Ureter (tissue), 1 donor: Measurements from ENCODE around the gene CHCHD2. TPM values are rescaled to one million over a fixed set of nuclear protein-coding genes. Genes with fewer than 3 reads are reported as not detected.
A peak's percentile ranks its signal among the peaks of the same experiment; 100 is the strongest.
"Not testable (repeated sequence)": the region's sequence is repeated elsewhere in the genome, so short reads cannot be mapped to it uniquely, and the experiment has no call there.

Experiments
- DNase-seq: peaks from one replicate; pipeline ENCODE4 v3.0.0-alpha.2; 2020; ENCODE audit warnings: low spot score
- total RNA-seq: library from RNA; stranded (reverse); gene quantifications from one replicate; pipeline ENCODE4 v1.2.4, GENCODE V29; 2023
- donor health status: DM: yes; HTN: yes; CAD: no.

CHCHD2 gene, protein sequence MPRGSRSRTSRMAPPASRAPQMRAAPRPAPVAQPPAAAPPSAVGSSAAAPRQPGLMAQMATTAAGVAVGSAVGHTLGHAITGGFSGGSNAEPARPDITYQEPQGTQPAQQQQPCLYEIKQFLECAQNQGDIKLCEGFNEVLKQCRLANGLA
- 283 TPM for total RNA-seq

DNA sequence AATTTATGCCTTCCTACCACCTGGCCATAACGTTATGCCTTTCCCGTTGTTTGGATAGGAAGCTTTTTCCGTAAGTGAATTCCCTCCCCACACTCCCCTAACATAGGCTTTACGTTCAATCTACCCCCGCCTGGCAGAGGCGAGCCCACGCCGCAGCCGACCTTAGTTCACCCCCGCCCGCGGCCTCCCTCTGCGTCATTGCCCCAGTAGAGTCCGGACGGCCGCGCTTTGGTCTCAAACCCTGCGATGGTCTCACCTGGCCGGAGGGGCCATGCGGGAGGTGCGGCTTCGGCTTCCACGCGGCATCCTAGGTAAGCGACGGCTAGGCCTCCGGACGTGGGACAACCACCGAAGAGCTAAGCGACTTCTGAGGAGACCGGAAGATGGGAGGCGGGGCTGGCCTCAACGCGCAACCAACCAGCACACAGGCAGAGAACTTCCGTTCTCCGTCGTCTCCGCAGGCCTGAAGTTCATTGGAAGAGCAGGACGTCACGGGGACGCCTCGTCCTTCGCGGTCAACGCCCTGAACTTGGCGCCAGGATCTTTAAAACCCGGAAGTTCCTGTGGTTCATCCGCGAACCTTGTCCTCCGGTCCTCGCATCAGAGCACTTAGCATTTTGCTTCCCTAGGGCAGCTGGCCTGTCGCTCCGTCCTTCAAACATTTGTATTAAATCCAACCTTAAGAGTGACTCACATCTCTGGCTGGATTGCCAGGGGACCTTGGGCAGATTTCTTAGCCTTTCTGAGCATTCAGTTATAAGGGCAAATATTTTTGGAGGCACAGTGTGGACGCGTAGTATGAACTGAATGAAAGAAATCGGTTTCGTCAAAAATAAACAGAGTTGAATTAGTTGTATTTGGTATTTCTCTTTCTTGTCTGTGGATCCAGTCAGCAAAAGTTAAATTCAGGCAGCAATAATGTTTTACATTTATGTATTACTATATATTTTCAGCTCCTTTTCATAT lies at the start of gene CHCHD2:
Gene CHCHD2 (minus strand): TSS at position 369 of the 966 bp plus-strand sequence. CDS start 63 bp downstream, at position 306.
- peak; percentile 98 for DNase-seq

DNA sequence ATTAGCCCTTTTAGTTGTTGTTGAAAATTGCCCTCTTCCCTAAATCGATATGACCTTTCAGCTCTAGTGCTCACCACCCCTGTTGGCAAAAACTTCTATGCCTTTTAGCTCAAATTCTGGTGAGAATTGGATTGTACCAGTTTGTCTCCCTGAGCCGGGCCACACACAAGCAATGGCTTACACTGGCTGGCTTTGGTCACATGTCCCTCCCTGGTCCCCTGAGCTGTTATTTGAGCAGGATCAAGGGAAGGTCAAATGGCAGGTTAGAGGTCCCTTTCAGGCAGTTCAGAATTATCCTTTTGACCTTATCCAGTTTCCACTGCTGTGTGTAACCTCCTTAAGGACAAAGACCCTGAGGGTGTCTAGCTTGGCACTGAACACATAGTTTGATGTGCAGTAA lies 24.8 kb upstream of the CHCHD2 start:
- DNase-seq, result not testable (repeated sequence)

DNA sequence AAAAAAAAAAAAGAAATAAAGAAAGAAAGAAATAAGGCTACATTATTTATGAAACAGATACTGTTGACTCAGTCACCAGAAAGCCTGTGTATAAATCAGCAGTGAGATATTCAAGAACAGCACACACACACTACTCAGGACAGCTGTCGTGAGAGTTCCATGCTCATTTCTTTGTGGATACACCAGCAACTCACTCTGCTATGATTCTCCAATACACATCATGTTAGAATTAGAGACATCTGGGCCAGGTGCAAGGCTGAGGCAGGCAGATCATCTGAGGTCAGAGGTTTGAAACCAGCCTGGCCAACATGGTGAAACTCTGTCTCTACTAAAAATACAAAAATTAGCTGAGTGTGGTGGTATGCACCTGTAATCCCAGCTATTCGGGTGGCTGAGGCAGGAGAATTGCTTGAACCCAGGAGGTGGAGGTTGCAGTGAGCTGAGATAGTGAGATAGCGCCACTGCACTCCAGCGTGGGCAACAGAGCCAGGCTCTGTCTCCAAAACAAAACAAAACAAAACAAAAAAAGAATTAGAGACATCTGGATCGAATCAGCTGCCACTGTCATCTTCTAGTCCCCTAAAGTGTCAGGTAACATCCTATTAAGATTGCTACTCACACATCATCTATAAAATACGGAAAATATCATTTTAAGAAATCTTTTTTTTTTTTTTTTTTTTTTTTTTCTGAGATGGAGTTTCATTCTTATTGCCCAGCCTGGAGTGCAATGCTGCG lies 21.1 kb upstream of the CHCHD2 start:
- no peak for DNase-seq

DNA sequence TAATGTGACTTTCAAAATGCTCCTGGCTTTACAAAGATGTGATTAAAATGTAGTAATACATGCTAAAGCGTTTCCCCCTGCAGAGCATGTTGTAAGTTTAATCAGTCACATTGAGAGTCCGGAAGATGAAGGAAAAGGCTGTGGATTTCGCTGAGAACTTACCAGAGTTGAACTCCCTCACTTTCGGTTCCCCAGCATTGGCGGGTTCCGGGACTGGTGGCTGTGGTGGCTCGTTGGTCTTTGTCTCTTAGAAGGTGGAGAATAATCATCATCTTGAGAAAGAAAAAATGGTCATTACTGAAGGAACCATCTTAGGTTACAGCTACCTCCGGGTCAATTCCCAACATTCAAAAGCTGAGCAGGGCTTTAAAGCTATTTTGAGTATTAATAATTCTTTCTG lies 19.6 kb upstream of the CHCHD2 start:
- DNase-seq, result no peak

DNA sequence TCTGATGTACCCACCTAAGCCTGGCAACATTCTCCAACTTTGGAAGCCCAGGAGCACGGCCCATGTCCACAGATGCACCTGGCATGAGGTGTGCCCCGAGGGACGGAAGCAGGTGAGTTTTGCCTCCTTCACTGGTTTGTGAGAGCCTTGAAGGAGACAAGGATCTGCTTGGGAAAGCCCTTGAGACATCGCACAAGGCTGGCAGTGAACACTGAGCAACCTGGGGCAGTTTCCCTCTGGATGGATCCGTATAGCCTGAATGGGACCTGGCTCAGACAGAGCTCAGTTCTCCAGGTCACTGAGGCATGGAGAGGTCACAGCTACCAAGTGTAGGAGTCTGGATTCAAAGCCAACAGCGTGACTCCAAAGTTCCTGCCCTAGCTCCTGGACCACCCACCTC lies 18.7 kb upstream of the CHCHD2 start:
- DNase-seq, result no peak

DNA sequence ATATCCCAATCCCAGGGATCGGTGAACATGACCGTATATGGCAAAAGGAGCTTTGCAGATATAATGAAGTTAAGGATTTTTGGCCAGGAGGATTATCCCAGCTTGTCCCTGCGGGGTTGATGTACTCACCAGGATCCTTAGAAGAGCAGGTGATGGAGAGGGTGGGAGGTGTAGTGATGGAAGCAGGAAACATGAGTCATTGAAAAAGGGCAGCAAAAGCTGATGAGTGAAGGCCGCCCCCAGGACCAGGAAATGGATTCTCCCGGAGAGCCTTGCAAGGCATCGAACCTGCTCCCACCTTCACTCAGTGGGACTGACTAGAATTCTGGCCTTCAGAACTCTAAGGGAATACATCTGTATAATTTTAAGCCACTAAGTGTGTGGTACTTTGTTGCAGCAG lies 15.2 kb upstream of the CHCHD2 start:
- no peak for DNase-seq

DNA sequence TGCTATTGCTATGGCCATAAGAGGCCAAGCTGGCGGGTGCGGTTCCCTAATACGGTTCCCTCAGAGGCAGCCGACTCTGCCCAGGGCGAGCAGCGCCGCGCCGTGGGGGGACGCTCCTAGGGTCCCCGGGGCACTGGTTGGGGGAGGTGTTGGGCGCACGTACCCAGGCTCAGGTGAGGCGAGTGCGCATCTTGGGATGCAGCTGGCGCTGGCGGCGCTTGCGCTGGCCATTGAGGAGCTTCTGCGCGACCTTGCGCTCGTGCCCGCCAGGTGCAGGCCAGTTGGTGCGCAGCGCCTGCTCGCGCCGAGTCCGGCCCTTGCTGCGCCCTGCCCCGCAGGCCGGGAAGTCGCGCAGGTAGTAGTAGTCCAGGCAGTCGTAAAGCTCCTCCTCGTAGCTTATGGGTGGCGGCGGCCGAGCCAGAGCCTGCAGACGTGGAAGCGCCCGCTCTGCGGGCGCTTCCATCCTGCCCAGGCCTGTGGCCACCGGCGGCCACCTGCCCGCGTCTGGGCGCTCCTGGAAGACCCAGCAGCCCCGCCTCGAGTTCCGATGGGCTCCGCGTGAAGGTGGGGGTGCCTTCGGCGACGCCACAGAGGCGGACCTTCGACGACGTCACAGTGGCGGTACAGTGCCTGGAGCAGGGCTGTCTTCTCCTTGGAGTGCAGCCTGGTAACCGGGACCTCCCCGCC lies 9.7 kb upstream of the CHCHD2 start, which contains the start of gene NUPR2:
Gene NUPR2 (minus strand): TSS at position 566 of the 687 bp plus-strand sequence. CDS start 103 bp downstream, at position 463.
- no peak for DNase-seq

DNA sequence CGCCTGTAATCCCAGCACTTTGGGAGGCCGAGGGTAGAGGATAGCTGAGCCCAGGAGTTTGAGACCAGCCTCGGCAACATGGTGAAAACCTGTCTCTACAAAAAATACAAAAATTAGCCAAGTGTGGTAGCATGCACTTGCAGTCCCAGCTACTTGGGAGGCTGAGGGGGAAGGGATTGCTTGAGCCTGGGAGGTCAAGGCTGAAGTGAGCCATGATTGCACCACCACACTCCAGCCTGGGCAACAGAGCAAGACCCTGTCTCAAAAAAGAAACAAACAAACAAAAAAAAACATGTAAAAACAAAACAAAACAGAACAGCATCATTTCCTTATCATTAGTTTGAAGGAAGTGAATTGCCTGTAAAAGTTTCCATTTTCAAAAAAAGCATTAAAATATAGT lies 6.0 kb upstream of the CHCHD2 start:
- DNase-seq, result not testable (repeated sequence)

DNA sequence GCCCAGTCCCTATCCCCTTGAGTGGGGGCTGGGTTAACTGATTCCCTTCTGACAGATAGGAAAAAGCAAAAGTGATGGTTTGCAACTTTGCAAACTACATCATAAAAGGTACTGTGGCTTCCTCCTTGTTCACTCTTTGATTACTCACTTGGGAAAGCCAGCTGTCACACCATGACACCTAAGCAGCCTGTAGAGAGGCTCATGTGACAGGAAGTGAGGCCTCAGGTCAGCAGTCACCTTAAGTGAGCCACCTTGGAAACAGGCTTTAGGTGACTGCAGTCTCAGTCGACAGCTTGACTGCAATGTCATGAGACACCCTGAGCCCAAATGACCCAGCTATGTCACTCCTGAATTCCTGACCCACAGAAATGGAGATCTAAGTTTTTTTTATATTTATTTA lies 4.3 kb upstream of the CHCHD2 start:
- DNase-seq, result no peak

DNA sequence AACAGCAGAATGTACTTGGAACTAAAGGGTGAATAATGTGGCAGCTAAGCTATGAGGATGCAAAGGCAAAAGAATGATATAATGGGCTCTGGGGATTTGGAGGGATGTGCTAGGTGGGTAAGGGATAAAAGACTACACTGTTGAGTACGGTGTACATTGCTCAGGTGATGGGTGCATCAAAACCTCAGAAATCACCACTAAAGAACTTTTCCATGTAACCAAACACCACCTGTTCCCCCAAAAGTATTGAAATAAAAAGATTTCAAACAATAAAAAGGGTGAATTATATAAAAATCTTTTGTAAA lies 1.6 kb upstream of the CHCHD2 start:
- no peak for DNase-seq

DNA sequence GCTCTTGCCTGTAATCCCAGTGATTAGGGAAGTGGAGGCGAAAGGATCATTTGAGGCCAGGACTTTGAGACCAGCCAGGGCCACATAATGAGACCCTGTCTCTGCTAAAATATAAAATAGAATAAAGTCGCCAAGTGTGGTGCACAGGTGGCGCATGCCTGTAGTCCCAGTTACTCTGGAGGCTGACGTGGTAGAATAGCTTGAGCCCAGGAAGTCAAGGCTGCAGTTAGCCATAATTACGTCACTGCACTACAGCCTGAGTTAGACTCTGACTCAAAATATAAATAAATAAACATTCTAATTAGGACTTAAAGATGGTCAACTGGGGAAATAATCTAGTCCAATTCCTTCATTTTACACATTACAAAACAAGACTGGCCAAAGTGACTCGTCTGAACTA lies 768 bp downstream of the CHCHD2 start:
- DNase-seq, result no peak

DNA sequence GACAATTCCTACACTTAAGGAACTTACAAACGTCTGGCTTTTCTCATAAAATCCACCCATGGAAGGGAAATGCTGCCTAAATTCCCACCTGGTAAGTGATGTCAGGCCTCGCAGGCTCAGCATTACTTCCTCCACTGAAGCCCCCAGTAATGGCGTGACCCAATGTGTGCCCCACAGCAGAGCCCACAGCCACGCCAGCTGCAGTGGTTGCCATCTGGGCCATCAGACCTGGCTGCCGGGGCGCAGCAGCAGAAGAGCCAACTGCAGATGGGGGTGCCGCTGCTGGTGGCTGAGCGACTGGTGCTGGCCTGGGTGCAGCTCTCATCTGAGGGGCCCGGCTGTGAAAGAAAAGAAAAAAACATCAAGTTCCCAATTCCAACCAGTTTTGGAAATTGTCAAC lies 2.1 kb downstream of the CHCHD2 start:
- DNase-seq, result not testable (repeated sequence)

DNA sequence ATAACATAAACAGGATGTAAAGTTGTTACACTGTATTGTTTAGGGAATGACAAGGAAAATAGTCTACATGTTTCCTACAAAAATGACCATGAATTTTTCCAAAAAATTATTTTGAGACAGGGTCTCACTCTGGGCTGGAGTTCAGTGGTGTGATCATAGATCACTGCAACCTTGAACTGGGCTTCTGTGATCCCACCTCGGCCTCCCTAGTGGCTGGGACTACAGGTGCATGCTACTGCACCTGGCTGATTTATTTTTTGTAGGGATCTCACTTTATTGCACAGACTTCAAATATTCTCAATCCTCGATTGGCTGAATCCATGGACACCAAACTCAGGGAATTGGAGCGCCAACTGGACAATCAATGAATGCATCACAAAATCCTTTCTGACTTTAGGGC lies 6.6 kb downstream of the CHCHD2 start:
- DNase-seq, result no peak

DNA sequence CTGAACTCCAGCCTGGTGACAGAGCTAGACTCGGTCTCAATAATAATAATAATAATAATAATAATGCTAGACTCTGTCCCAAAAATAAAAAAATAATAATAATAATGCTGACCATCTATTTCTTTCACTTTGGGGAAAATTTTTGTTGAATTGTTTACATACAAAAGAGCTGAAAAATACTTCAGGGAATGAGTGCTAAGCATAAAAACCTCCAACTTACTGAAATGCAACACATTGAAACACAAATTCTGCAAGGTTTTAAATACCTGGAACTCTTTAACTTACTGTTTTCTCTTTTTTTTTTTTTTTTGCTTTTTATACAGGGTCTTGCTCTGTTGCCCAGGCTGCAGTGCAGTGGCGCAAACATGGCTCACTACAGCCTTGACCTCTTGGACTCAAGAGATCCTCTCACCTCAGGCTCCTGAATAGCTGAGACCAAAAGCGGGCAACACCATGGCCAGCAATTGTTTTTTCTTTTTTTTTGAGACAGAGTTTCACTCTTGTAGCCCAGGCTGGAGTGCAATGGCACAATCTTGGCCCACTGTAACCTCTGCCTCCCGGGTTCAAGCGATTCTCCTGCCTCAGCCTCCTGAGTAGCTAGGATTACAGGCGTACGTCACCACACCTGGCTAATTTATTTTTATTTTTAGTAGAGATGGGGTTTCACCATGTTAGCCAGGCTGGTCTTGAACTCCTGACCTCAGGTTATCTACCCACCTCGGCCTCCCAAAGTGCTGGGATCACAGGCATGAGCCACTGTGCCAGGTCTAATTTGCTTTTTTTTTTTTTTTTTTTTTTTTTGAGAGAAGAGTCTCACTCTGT lies 7.9 kb downstream of the CHCHD2 start:
- DNase-seq, result not testable (repeated sequence)

DNA sequence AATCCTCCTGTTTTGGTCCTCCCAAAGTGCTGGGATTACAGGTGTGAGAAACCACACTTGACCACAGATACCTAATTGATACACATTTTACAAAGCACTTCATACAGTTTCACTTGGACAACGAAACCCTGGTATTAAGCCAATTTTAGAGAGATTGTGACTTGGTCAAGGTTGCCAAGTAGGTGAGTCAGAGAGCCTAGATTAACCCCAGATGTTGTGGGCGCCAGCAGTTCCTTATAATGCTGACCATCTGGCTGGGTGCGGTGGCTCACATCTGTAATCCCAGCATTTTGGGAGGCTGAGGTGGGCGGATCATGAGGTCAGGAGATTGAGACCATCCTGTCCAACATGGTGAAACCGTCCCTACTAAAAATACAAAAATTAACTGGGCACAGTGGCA lies 8.6 kb downstream of the CHCHD2 start:
- no peak for DNase-seq

DNA sequence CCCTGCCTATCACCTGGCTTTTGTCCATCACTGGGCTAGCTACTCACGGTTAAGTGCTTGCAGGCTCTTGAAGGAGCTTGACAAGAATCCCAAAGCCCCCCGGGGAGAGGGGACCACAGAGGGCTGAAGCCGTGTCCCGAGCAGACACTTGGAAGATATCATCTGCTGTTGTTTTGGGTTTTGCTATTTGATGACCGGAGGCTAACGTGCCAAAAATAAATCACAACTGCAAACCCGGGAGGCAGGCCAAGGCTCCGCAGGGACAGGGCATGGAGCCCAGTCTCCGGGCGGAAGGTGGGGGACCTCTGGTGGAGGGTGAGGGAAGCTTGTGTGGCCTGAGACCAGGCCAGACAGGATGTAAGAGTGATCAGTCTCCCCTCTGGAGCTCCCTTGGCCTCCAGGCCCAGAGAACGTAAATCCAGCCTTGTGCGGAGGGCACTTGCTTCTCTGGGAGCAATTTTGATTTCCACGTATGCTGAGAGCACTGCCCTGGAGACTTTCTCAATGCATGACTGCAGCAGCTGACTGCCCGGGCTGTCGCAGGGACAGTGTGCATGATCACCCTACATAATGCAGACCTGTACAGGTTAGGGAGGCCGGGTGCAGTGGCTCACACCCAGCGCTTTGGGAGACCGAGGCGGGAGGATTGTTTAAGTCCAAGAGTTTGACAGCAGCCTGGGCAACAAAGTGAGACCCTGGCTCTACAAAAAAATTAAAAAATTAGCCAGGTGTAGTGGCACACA lies 13.3 kb downstream of the CHCHD2 start, which contains the start of gene PHKG1:
Gene PHKG1 (minus strand): TSS at position 164 of the 743 bp plus-strand sequence. CDS start 4,011 bp downstream, outside the sequence.
- DNase-seq, result peak; percentile 89

DNA sequence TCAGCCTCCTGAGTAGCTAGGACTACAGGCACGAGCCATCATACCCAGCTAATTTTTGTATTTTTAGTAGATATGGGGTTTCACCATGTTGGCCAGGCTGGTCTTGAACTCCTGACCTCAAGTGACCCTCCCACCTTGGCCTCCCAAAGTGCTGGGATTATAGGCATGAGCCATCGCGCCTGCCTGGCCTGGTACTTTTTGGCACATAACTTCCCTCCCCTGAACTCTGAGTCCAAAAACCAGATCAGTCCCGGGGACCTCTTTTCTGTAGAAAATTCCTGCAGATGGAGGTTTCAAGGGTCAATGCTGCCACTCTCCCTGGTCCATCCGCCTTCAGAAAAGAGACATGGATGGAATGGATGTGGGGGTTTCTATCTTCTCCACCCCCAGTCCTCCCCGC lies 13.9 kb downstream of the CHCHD2 start:
- DNase-seq, result not testable (repeated sequence)

DNA sequence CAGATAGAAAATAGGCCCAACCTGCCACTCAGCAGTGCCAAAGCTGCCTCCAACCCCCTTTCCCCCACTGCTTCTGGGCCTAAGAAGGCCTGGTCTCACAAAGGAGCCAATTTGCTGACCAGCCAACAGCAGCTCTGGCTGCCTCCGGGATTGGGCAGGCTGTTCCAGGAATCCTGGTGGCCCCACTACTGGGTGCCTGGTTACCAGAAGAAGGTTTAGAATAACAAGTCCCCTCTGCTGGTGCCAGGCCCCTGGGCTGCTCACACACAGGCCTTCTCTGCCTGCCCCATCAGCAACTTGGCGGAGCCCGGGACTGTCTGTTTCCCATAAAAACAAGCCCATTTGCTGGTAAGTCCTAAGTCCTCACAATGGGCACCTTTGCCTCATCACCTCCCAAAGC lies 14.7 kb downstream of the CHCHD2 start:
- no peak for DNase-seq

DNA sequence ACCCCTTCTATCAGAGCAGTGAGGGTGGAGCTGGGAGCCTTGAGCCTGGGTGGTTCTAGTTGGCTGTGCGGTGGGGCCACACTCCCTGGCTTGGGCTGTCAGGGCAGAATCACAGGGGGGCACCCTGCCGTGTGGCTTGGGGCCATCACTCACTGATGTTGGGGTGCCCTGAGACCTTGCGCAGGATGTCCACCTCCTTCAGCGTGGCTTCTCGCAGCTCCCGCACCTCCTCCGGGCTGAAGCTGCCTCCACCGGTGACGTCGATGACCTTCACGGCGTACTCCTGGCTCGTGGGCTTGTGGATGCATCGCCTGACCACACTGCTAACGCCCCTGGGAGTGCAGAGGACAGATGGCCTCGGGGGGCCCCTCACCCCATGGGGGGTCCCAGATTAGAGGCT lies 18.8 kb downstream of the CHCHD2 start:
- no peak for DNase-seq

DNA sequence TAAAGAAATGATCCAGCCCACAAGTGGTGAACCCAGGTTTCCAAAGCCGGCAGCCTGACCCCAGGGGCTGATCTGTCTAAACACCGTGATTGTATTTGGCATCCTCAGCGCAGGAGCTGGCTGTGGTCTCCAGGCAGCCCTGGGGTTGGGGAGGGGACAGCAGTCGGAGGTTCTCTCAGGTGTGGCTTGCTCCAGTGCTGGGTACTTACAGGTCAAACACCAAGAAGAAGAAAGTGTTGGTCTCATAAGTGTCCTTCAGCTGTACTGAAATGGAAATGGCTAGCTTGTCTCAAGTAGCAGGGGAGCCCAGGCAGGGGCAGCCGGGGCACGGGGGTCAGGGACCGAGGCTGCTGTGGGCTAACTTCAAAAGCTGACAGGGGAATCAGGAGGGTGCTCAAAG lies 19.5 kb downstream of the CHCHD2 start:
- no peak for DNase-seq
